Loucy (cell line): ENCODE data around the gene DNAH1.

Experiments used
- H2AFZ ChIP-seq: fragments of 200-600 bp; sonication (generic); 2 replicates; pipeline ENCODE4 v1.6.0; 2016; ENCODE audit warnings: antibody characterized with exemption, mild to moderate bottlenecking, low read length, moderate library complexity
- H3F3A ChIP-seq: fragments of 200-600 bp; 2 replicates; pipeline ENCODE4 v1.6.0; 2016; ENCODE audit warnings: antibody characterized with exemption, low read depth, mild to moderate bottlenecking
- H3K27me3 ChIP-seq: fragments of 200-600 bp; sonication (generic); 2 replicates; pipeline ENCODE4 v1.6.1; 2014; ENCODE audit warnings: low read length, mild to moderate bottlenecking; ENCODE audit not compliant: insufficient read depth, poor library complexity, severe bottlenecking
- H3K36me3 ChIP-seq: fragments of 200-600 bp; sonication (generic); 2 replicates; pipeline ENCODE4 v1.6.1; 2016; ENCODE audit warnings: low read length; ENCODE audit not compliant: insufficient read depth
- H3K4me1 ChIP-seq: fragments of 200-600 bp; sonication (generic); 2 replicates; pipeline ENCODE4 v1.5.1; 2014; ENCODE audit warnings: low read length, mild to moderate bottlenecking; ENCODE audit not compliant: insufficient read depth, poor library complexity, severe bottlenecking
- H3K4me2 ChIP-seq: fragments of 200-600 bp; sonication (generic); 2 replicates; pipeline ENCODE4 v1.6.0; 2014; ENCODE audit warnings: antibody characterized with exemption, low read length, low read depth, mild to moderate bottlenecking; ENCODE audit not compliant: poor library complexity, severe bottlenecking
- H3K4me3 ChIP-seq: fragments of 200-600 bp; sonication (generic); 2 replicates; pipeline ENCODE4 v1.5.1; 2014; ENCODE audit warnings: low read length, mild to moderate bottlenecking, mixed read lengths; ENCODE audit not compliant: poor library complexity, severe bottlenecking
- H3K79me2 ChIP-seq: fragments of 200-600 bp; sonication (generic); 2 replicates; pipeline ENCODE4 v1.6.1; 2014; ENCODE audit warnings: low read length; ENCODE audit not compliant: insufficient read depth
- H3K9ac ChIP-seq: fragments of 200-600 bp; sonication (generic); 2 replicates; pipeline ENCODE4 v1.6.0; 2014; ENCODE audit warnings: mild to moderate bottlenecking, low read depth, low read length, moderate library complexity; ENCODE audit not compliant: poor library complexity, severe bottlenecking
- H3K9me2 ChIP-seq: fragments of 200-600 bp; sonication (generic); replicated peaks from 2 replicates; pipeline ENCODE4 v1.6.1; 2016; ENCODE audit warnings: low read depth, low read length, mixed read lengths
- H3K9me3 ChIP-seq: fragments of 200-600 bp; sonication (generic); 2 replicates; pipeline ENCODE4 v1.6.1; 2014; ENCODE audit warnings: mild to moderate bottlenecking, antibody characterized with exemption, low read length, low read depth; ENCODE audit not compliant: insufficient read depth
- H4K20me1 ChIP-seq: fragments of 200-600 bp; sonication (generic); 2 replicates; pipeline ENCODE4 v1.6.0; 2014; ENCODE audit warnings: antibody characterized with exemption, low read length, mild to moderate bottlenecking; ENCODE audit not compliant: insufficient read depth, poor library complexity, severe bottlenecking
- CTCF ChIP-seq: fragments of 200-600 bp; sonication (generic); conservative IDR thresholded peaks from 2 replicates; pipeline ENCODE4 v1.5.1; 2014; ENCODE audit warnings: mild to moderate bottlenecking, antibody characterized with exemption, low read length
- EZH2phosphoT487 ChIP-seq: fragments of 200-600 bp; IDR thresholded peaks from 2 replicates; pipeline ENCODE4 v1.6.1; 2018; ENCODE audit warnings: antibody characterized with exemption, mild to moderate bottlenecking, moderate library complexity, borderline replicate concordance

The DNAH1 gene

GRCh38 chr3:52346623-52347530 lies 30.8 kb downstream of the DNAH1 start:
- no peaks in the 10 kb centered on the region for H3K4me1 ChIP-seq
- H2AFZ ChIP-seq = no peak overlapping the region
- H4K20me1 ChIP-seq = no peaks in the 10 kb centered on the region
- H3F3A ChIP-seq = no peaks in the 10 kb centered on the region
- H3K9ac ChIP-seq = no peak overlapping the region
- H3K36me3 ChIP-seq = no peaks in the 10 kb centered on the region
- H3K4me2 ChIP-seq = no peak overlapping the region
- no peak overlapping the region for H3K4me3 ChIP-seq
- H3K79me2 ChIP-seq = no peaks in the 10 kb centered on the region
- TF ChIP-seq EZH2phosphoT487 (no peak), CTCF (no peak)
- no peaks in the 10 kb centered on the region for H3K9me3 ChIP-seq
- H3K9me2 ChIP-seq = no peaks in the 10 kb centered on the region
- no peaks in the 10 kb centered on the region for H3K27me3 ChIP-seq

GRCh38 chr3:52347716-52348635 lies 31.9 kb downstream of the DNAH1 start:
- no peak for TF ChIP-seq CTCF
- TF ChIP-seq EZH2phosphoT487 = no peak
- H2AFZ ChIP-seq = no peak overlapping the region
- H3F3A ChIP-seq = no peaks in the 10 kb centered on the region
- no peaks in the 10 kb centered on the region for H3K36me3 ChIP-seq
- H3K9ac ChIP-seq = no peak overlapping the region
- no peaks in the 10 kb centered on the region for H3K9me2 ChIP-seq
- no peaks in the 10 kb centered on the region for H3K27me3 ChIP-seq
- H3K9me3 ChIP-seq = no peaks in the 10 kb centered on the region
- no peaks in the 10 kb centered on the region for H4K20me1 ChIP-seq
- H3K79me2 ChIP-seq = no peaks in the 10 kb centered on the region
- H3K4me1 ChIP-seq = no peaks in the 10 kb centered on the region
- H3K4me2 ChIP-seq = no peak overlapping the region
- no peak overlapping the region for H3K4me3 ChIP-seq

GRCh38 chr3:52349131-52349530 lies 33.0 kb downstream of the DNAH1 start:
- H3K36me3 ChIP-seq = no peaks in the 10 kb centered on the region
- no peak overlapping the region for H3K4me2 ChIP-seq
- H4K20me1 ChIP-seq = no peaks in the 10 kb centered on the region
- no peak for TF ChIP-seq EZH2phosphoT487
- no peak for TF ChIP-seq CTCF
- H3K4me3 ChIP-seq = no peak overlapping the region
- H3K27me3 ChIP-seq = no peaks in the 10 kb centered on the region
- H3K9ac ChIP-seq = no peak overlapping the region
- H3K79me2 ChIP-seq = no peaks in the 10 kb centered on the region
- no peaks in the 10 kb centered on the region for H3K9me3 ChIP-seq
- no peaks in the 10 kb centered on the region for H3F3A ChIP-seq
- H3K4me1 ChIP-seq = no peaks in the 10 kb centered on the region
- H3K9me2 ChIP-seq = no peaks in the 10 kb centered on the region
- no peak overlapping the region for H2AFZ ChIP-seq
